Thymus (tissue), 11 donors: ENCODE data around the gene CD8A. TPM values are rescaled to one million over a fixed set of nuclear protein-coding genes. Genes with fewer than 3 reads are reported as not detected.

Experiments
- DNase-seq, 9 donors: peaks; one replicate each; pipeline ENCODE4 v3.0.0-alpha.2; 2013; ENCODE audit warnings: low spot score in 9 of 9, low read depth in 6 of 9, missing footprints in 1 of 9
- H3K27ac ChIP-seq, 2 donors: one replicate each; pipeline ENCODE4 v1.5.1; 2013; ENCODE audit warnings: control low read depth in 1 of 2, low read depth in 1 of 2, low read length in 1 of 2, mild to moderate bottlenecking in 1 of 2, moderate library complexity in 1 of 2
- H3K27me3 ChIP-seq, 2 donors: one replicate each; pipeline ENCODE4 v1.5.1; 2013; ENCODE audit warnings: low read length in 1 of 2; ENCODE audit not compliant: control insufficient read depth in 2 of 2, insufficient read depth in 1 of 2
- H3K36me3 ChIP-seq, 2 donors: one replicate each; pipeline ENCODE4 v1.5.1; 2013; ENCODE audit warnings: low read length in 1 of 2, mild to moderate bottlenecking in 1 of 2, moderate library complexity in 1 of 2; ENCODE audit not compliant: control insufficient read depth in 2 of 2, insufficient read depth in 2 of 2
- H3K4me1 ChIP-seq, 2 donors: one replicate each; pipeline ENCODE4 v1.5.1; 2013; ENCODE audit warnings: low read length in 2 of 2; ENCODE audit not compliant: control insufficient read depth in 2 of 2, insufficient read depth in 2 of 2
- H3K4me3 ChIP-seq, 2 donors: one replicate each; pipeline ENCODE4 v1.5.1; 2013; ENCODE audit warnings: low read length in 2 of 2, control low read depth in 1 of 2, mild to moderate bottlenecking in 1 of 2
- H3K9me3 ChIP-seq, 2 donors: one replicate each; pipeline ENCODE4 v1.5.1; 2013; ENCODE audit warnings: low read length in 1 of 2, mild to moderate bottlenecking in 1 of 2; ENCODE audit not compliant: control insufficient read depth in 2 of 2, insufficient read depth in 1 of 2
- WGBS: extraction: QIAGEN DNeasy Blood & Tissue Kit; methylation state at CpG from one replicate; pipeline ENCODE4 v1.1.7; 2013; 5-methylcytosine and 5-hydroxymethylcytosine counted together
- polyA plus RNA-seq: library from polyadenylated mRNA; stranded (reverse); fragments of 200-250 nt; gene quantifications from one replicate; pipeline ENCODE4 v1.2.3, GENCODE V29; 2013
- total RNA-seq: library from RNA; stranded (reverse); fragments of 120-200 nt; gene quantifications from one replicate; pipeline ENCODE4 v1.2.4, GENCODE V29; 2013
- donor health status: healthy.

The CD8A gene
- total and polyA plus RNA-seq, 2 donors, result 181 to 242 TPM

DNA sequence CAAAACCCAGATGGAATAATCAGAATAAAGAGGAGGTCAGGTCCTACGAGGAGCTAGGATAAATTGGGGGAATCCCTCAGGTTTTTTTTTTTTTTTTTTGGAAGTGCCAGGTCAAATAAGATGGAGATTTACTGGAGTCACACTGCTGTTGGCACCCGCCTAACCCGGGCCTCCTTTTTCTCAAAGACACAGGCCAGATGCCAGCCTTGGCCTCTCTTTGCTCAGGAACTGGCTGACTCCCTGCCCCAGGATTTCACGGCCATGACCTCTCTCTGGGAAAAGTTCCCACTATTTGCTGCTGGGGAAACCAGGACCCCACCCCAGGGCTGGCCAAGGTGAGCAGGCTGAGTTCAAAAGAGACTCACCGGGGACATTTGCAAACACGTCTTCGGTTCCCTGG lies 2.5 kb downstream of the CD8A start:
- DNase-seq, result no peak

DNA sequence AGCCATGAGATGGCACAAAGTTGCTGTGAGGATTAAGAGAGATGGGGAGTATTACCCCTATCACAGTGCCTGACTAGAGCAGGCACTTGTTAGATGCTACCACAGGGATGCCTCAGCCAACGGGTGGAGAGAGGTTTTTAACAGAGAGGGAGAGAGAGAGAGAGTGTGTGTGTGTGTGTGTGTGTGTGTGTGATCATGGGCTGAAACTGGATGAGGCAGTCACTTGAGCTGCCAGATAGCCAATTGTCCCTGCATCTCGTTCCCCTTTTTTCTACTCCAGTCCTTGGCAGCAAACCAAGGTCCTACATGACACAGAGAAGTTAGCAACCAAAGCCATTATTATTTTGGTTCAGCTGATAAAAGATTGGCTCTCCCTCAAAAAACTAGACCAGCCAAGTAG lies 3.0 kb downstream of the CD8A start:
- DNase-seq, result peak in 3 of 9 donors; percentile 73 to 85 (median 73)
- peaks cover 0 to 38% of the 10 kb centered on the region in 2 donors for H3K27me3 ChIP-seq

More for the DNA sequence above, 2.5 kb downstream of the CD8A start:
- H3K4me3 ChIP-seq, result peak overlapping the region; percentile 78 to 89
- peak overlapping the region; percentile 79 to 97 for H3K27ac ChIP-seq
- 72% methylated on average over 7 of the region's 7 CpGs for WGBS
- H3K4me1 ChIP-seq, result peaks cover 24 to 80% of the 10 kb centered on the region in 2 donors
- H3K36me3 ChIP-seq, result peaks cover 41 to 45% of the 10 kb centered on the region in 2 donors
- H3K9me3 ChIP-seq, result no peaks in the 10 kb centered on the region
- H3K27me3 ChIP-seq, result peaks cover 0 to 38% of the 10 kb centered on the region in 2 donors

GRCh38 chr2:86786001-86786536 lies 4.6 kb downstream of the CD8A start:
- H3K4me1 ChIP-seq, result peaks cover 25 to 68% of the 10 kb centered on the region in 2 donors
- no peak for DNase-seq
- no peaks in the 10 kb centered on the region for H3K9me3 ChIP-seq
- H3K4me3 ChIP-seq, result peak overlapping the region; percentile 19 to 33
- 79% methylated on average over 10 of the region's 10 CpGs for WGBS
- peaks cover 0 to 30% of the 10 kb centered on the region in 2 donors for H3K27me3 ChIP-seq
- peak overlapping the region; percentile 76 to 78 for H3K27ac ChIP-seq
- H3K36me3 ChIP-seq, result peaks cover 41 to 45% of the 10 kb centered on the region in 2 donors

More for the DNA sequence above, 3.0 kb downstream of the CD8A start:
- WGBS, result 7% methylated on average over 2 of the region's 2 CpGs
- Histone ChIP-seq H3K4me1 (peaks cover 25 to 79% of the 10 kb centered on the region in 2 donors), H3K27ac (peak overlapping the region; percentile 22 to 97), H3K4me3 (peak overlapping the region; percentile 78 to 89), H3K36me3 (peaks cover 41 to 45% of the 10 kb centered on the region in 2 donors), H3K9me3 (no peaks in the 10 kb centered on the region)

DNA sequence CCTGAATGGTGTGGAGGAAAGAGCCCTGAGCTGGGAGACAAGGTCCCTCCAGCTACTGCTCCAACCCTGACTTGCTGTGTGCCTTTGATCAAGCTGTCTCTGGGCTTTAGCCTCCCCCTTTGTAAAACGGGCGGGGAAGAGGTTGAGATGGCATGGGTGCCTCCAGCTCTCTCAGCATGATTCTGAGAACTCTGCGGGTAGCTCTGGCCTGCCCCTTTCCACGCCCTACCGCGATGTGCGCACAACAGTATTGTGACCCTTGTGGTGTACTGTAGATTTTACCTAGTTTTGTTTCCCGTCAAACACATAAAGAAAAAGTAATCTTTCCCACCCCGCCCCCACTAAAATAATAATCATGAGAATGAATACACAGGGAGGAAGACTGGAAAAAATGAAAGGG lies 5.3 kb downstream of the CD8A start:
- peaks cover 25 to 63% of the 10 kb centered on the region in 2 donors for H3K4me1 ChIP-seq
- WGBS, result 86% methylated on average over 9 of the region's 9 CpGs
- peaks cover 41 to 45% of the 10 kb centered on the region in 2 donors for H3K36me3 ChIP-seq
- H3K27me3 ChIP-seq, result peaks cover 0 to 24% of the 10 kb centered on the region in 2 donors
- H3K9me3 ChIP-seq, result no peaks in the 10 kb centered on the region
- H3K27ac ChIP-seq, result peak overlapping the region; percentile 47 to 76
- peak overlapping the region in 1 of 2 donors; percentile 33 for H3K4me3 ChIP-seq
- peak in 1 of 9 donors; percentile 68 for DNase-seq

GRCh38 chr2:86783615-86784339 lies 6.9 kb downstream of the CD8A start:
- WGBS, result 94% methylated on average over 8 of the region's 8 CpGs
- peaks cover 25 to 52% of the 10 kb centered on the region in 2 donors for H3K4me1 ChIP-seq
- no peak overlapping the region for H3K4me3 ChIP-seq
- peaks cover 0 to 7% of the 10 kb centered on the region in 2 donors for H3K27me3 ChIP-seq
- H3K9me3 ChIP-seq, result no peaks in the 10 kb centered on the region
- H3K36me3 ChIP-seq, result peaks cover 29 to 43% of the 10 kb centered on the region in 2 donors
- no peak for DNase-seq
- peak overlapping the region; percentile 66 to 81 for H3K27ac ChIP-seq

GRCh38 chr2:86782748-86783147 lies 8.0 kb downstream of the CD8A start:
- H3K9me3 ChIP-seq, result no peaks in the 10 kb centered on the region
- no peak overlapping the region for H3K4me3 ChIP-seq
- H3K4me1 ChIP-seq, result peaks cover 28 to 54% of the 10 kb centered on the region in 2 donors
- DNase-seq, result no peak
- peak overlapping the region; percentile 53 to 66 for H3K27ac ChIP-seq
- H3K27me3 ChIP-seq, result no peaks in the 10 kb centered on the region
- H3K36me3 ChIP-seq, result peaks cover 23 to 33% of the 10 kb centered on the region in 2 donors
- 94% methylated on average over 7 of the region's 7 CpGs for WGBS

DNA sequence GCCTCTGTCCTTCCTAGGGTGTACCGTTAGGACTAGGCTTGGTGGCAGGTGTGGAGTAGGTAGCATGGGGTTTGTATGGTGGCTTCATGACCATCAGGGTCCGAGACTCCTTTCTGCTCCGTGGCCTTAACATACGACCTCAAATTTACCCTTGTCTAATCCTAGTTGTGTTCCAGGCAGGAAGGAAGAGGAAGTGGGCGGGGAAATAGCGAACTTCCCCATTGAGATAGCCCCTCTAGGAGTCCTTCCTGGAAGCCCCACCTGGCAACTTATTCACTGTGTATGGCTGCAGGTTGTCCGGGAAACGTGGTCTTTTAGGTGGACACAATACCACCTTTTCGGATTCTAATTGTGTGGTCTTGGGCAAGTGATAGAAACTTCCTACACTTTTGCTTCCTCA lies 9.3 kb downstream of the CD8A start:
- 79% methylated on average over 9 of the region's 9 CpGs for WGBS
- H3K36me3 ChIP-seq, result peaks cover 22 to 31% of the 10 kb centered on the region in 2 donors
- no peak overlapping the region for H3K27ac ChIP-seq
- H3K4me1 ChIP-seq, result peaks cover 33 to 56% of the 10 kb centered on the region in 2 donors
- no peaks in the 10 kb centered on the region for H3K27me3 ChIP-seq
- no peaks in the 10 kb centered on the region for H3K9me3 ChIP-seq
- DNase-seq, result no peak
- no peak overlapping the region for H3K4me3 ChIP-seq

- Histone ChIP-seq H3K9me3 (no peaks in the 10 kb centered on the region), H3K36me3 (peaks cover 8 to 31% of the 10 kb centered on the region in 2 donors), H3K4me3 (no peak overlapping the region), H3K27ac (no peak overlapping the region), H3K27me3 (no peaks in the 10 kb centered on the region), H3K4me1 (peaks cover 31 to 52% of the 10 kb centered on the region in 2 donors)
- DNase-seq, result no peak
- 94% methylated on average over 3 of the region's 3 CpGs for WGBS
These were observed 10.7 kb downstream of the CD8A start for GRCh38 chr2:86779971-86780370.

DNA sequence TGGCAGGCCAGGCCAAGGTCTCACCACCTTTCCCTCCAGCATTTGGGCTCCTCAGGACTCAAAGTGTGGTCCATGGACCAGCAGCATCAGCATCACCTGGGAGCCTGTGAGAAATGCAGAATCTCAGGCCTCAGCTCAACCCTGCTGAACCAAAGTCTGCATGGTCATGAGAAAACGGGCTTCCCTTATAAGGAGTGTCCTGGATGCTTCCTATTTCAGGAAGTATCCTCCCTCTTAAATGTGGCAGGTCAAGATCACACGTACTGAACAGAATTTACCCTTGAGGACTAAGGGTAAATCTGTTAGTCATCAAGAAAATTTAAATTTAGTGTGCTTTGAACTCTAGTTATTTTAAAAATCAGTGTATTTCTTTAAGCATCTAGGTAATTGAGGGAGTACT lies 11.8 kb downstream of the CD8A start:
- 90% methylated on average over 2 of the region's 2 CpGs for WGBS
- no peaks in the 10 kb centered on the region for H3K9me3 ChIP-seq
- peaks cover 4 to 30% of the 10 kb centered on the region in 2 donors for H3K36me3 ChIP-seq
- DNase-seq, result no peak
- H3K4me1 ChIP-seq, result peaks cover 30 to 51% of the 10 kb centered on the region in 2 donors
- H3K27ac ChIP-seq, result no peak overlapping the region
- no peaks in the 10 kb centered on the region for H3K27me3 ChIP-seq
- no peak overlapping the region for H3K4me3 ChIP-seq
